Breast epithelium (tissue), 4 donors: ENCODE measurements around the gene MAPRE2. TPM values are rescaled to one million over a fixed set of nuclear protein-coding genes. Genes with fewer than 3 reads are reported as not detected.
"Not testable (repeated sequence)": the region's sequence is repeated elsewhere in the genome, so short reads cannot be mapped to it uniquely, and the experiment has no call there.

Source experiments
- DNase-seq, 2 donors: peaks; one replicate each; pipeline ENCODE4 v3.0.0-alpha.2; 2019; ENCODE audit warnings: low spot score in 2 of 2
- H3K27ac ChIP-seq, 2 donors: fragments of 200-600 bp; sonication (generic) in 1 of 2; one replicate each; pipeline ENCODE4 v1.5.1; 2016 to 2019; ENCODE audit warnings: mild to moderate bottlenecking in 1 of 2
- H3K27me3 ChIP-seq, 2 donors: fragments of 200-600 bp; sonication (generic) in 1 of 2; one replicate each; pipeline versions ENCODE4 v1.5.1 to v1.6.0; 2017 to 2019; ENCODE audit warnings: control low read depth in 1 of 2, mild to moderate bottlenecking in 1 of 2
- H3K36me3 ChIP-seq: fragments of 200-600 bp; one replicate; pipeline ENCODE4 v1.5.1; 2019
- H3K4me1 ChIP-seq, 2 donors: fragments of 200-600 bp; sonication (generic); one replicate each; pipeline ENCODE4 v1.5.1; 2016 to 2019; ENCODE audit warnings: control low read depth in 1 of 2
- H3K4me3 ChIP-seq, 3 donors: fragments of 200-600 bp; sonication (generic); 1 replicate in 2 of 3; 2 replicates in 1 of 3; pipeline ENCODE4 v1.5.1; 2016 to 2019; ENCODE audit warnings: mild to moderate bottlenecking in 3 of 3, moderate library complexity in 2 of 3
- H3K9me3 ChIP-seq, 2 donors: fragments of 200-600 bp; sonication (generic) in 1 of 2; one replicate each; pipeline ENCODE4 v1.5.1; 2016 to 2019; ENCODE audit warnings: control low read depth in 1 of 2
- POLR2A ChIP-seq: fragments of 450-650 bp; IDR thresholded peaks from one replicate; pipeline ENCODE4 v1.6.1; 2016; ENCODE audit warnings: antibody characterized with exemption, mild to moderate bottlenecking, moderate library complexity
- POLR2AphosphoS5 ChIP-seq, 3 donors: sonication (generic); formaldehyde crosslinking; IDR thresholded peaks; one replicate each; pipeline ENCODE4 v1.6.1; 2017; ENCODE audit warnings: antibody characterized with exemption in 3 of 3
- intact Hi-C: fragments of 100-400 bp; cut with DNase I; formaldehyde crosslinking; loops from one replicate; pipeline ENCODE4 v1.15.1; 2023; ENCODE audit warnings: low total_unique reads
- total RNA-seq, 3 donors: library from RNA; depleted of rRNA; stranded (reverse); fragments of >200 nt; gene quantifications; one replicate each; pipeline ENCODE4 v1.1.0, GENCODE V29; 2016
- TF ChIP-seq, protein P1 (sequence below), 3 donors: fragments of 450-650 bp; IDR thresholded peaks; one replicate each; pipeline ENCODE4 v1.5.1; 2016 to 2017; ENCODE audit warnings: antibody characterized with exemption in 3 of 3, mild to moderate bottlenecking in 3 of 3, moderate library complexity in 3 of 3

The MAPRE2 gene
- total RNA-seq, 3 donors from 2014 or later, result 17.0 to 38.8 (median 21.3) TPM

DNA sequence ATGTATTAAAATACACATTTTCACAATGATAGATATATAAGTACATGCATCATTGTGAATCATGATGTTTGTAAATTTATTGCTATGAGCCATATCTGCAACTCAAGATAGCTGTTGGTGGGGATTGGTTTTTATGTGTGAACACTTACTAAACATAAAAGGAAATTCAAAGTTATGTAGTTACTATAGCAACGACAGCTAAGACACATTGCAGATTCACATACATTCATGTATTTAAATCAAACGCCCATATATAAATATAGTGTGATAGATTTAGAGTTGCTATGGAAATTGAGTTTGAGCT lies 65.6 kb downstream of the MAPRE2 start:
- TF ChIP-seq POLR2A (no peak), POLR2AphosphoS5 (IDR thresholded peaks at IDR 0.05) (no peak)
- TF ChIP-seq, protein P1, sequence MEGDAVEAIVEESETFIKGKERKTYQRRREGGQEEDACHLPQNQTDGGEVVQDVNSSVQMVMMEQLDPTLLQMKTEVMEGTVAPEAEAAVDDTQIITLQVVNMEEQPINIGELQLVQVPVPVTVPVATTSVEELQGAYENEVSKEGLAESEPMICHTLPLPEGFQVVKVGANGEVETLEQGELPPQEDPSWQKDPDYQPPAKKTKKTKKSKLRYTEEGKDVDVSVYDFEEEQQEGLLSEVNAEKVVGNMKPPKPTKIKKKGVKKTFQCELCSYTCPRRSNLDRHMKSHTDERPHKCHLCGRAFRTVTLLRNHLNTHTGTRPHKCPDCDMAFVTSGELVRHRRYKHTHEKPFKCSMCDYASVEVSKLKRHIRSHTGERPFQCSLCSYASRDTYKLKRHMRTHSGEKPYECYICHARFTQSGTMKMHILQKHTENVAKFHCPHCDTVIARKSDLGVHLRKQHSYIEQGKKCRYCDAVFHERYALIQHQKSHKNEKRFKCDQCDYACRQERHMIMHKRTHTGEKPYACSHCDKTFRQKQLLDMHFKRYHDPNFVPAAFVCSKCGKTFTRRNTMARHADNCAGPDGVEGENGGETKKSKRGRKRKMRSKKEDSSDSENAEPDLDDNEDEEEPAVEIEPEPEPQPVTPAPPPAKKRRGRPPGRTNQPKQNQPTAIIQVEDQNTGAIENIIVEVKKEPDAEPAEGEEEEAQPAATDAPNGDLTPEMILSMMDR (IDR thresholded peaks at IDR 0.05), result no peak
- intact Hi-C loops, result no loop called here
- no peak overlapping the region for H3K27ac ChIP-seq
- DNase-seq, result no peak
- H3K27me3 ChIP-seq, result no peaks in the 10 kb centered on the region
- H3K4me3 ChIP-seq, result no peak overlapping the region
- H3K4me1 ChIP-seq, result no peaks in the 10 kb centered on the region
- H3K36me3 ChIP-seq, result no peaks in the 10 kb centered on the region
- no peaks in the 10 kb centered on the region for H3K9me3 ChIP-seq

DNA sequence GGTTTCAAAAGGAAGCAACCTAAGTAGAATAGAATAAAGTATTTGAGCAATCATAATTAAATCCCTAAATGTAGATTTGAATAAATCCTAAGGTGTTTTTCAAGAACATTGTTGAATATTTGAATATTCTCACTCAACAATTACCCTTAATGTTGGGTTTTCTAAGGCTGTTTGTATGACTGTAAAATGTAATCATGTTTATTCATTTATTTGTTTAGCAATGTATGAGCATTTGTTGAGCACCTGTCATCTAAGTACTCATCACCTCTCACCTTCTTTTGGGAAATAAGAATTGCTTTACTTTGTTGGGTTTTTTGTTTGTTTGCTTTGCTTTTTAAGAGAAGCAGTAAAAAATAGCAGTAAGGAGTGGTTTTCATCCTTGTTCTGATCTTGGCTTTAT lies 66.0 kb downstream of the MAPRE2 start:
- no peak for TF ChIP-seq POLR2A
- TF ChIP-seq, protein P1 (IDR thresholded peaks at IDR 0.05), result no peak
- TF ChIP-seq POLR2AphosphoS5 (IDR thresholded peaks at IDR 0.05), result no peak
- Histone ChIP-seq H3K36me3 (no peaks in the 10 kb centered on the region), H3K4me3 (no peak overlapping the region), H3K27ac (no peak overlapping the region), H3K9me3 (no peaks in the 10 kb centered on the region), H3K4me1 (no peaks in the 10 kb centered on the region), H3K27me3 (no peaks in the 10 kb centered on the region)
- intact Hi-C loops, result no loop called here
- no peak for DNase-seq

GRCh38 chr18:35108088-35108487 lies 66.9 kb downstream of the MAPRE2 start:
- H3K4me1 ChIP-seq, H3K36me3 ChIP-seq, H3K9me3 ChIP-seq, H3K27me3 ChIP-seq, intact Hi-C loops, DNase-seq, H3K27ac ChIP-seq, H3K4me3 ChIP-seq: not testable (repeated sequence)

- no peak overlapping the region for H3K27ac ChIP-seq
- H3K9me3 ChIP-seq, result no peaks in the 10 kb centered on the region
- DNase-seq, result no peak
- no peak overlapping the region for H3K4me3 ChIP-seq
- TF ChIP-seq POLR2AphosphoS5 (IDR thresholded peaks at IDR 0.05) (no peak), POLR2A (no peak)
- TF ChIP-seq, protein P1 (IDR thresholded peaks at IDR 0.05), result no peak
- H3K36me3 ChIP-seq, result no peaks in the 10 kb centered on the region
- no peaks in the 10 kb centered on the region for H3K4me1 ChIP-seq
- H3K27me3 ChIP-seq, result no peaks in the 10 kb centered on the region
- intact Hi-C loops, result no loop called here
Observed at GRCh38 chr18:35110059-35110458, 68.8 kb downstream of the MAPRE2 start.

DNA sequence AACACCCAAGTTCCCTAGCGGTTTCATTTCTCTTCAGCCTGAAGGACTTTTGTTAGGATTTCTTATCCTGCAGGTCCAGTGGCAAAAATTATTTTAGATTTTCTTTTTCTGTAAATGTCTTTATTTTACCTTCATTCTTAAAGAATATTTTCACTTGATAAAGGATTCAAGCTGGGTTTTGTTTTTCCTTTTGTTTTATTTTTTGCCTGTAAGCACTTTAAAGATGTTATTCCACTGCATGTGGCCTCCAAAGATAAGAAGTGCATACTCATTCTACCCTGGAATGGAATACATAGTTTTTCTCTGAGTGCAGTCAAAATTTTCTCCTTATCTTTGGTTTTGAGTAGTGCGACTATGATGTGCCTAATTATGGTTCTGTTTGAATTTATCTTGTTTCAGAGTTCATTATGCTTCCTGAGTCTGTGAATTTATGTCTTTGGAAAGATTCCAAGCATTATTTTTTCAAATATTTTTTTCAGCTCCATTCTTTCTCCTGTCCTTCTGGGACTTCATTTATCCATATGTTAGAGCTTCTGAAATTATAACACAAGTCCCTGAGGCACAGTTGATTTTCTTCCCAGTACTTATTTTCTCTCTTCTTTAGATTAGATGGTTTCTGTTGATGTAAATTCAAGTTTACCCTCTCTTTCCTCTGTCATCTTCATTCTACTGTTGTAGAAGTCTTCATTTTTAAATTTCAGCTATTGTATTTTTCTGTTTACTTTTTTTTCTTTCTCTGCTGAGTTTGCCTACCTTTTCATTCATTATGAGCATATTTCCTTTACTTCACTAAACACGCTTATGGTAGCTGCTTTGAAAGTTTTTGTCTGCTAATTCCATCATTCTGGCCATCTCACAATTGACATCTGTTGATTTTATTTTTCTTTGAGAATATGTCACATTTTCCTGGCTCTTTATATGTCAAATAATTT lies 69.6 kb downstream of the MAPRE2 start:
- H3K36me3 ChIP-seq, result no peaks in the 10 kb centered on the region
- intact Hi-C loops, result no loop called here
- no peaks in the 10 kb centered on the region for H3K4me1 ChIP-seq
- TF ChIP-seq, protein P1 (IDR thresholded peaks at IDR 0.05), result no peak
- TF ChIP-seq POLR2AphosphoS5 (IDR thresholded peaks at IDR 0.05) (no peak), POLR2A (no peak)
- H3K27me3 ChIP-seq, result no peaks in the 10 kb centered on the region
- no peak overlapping the region for H3K27ac ChIP-seq
- no peak overlapping the region for H3K4me3 ChIP-seq
- DNase-seq, result no peak
- H3K9me3 ChIP-seq, result no peaks in the 10 kb centered on the region
